NCI-H345 treated with DMSO at 0.1 percent for 48 hours (cell line): ENCODE data around the gene SUN2.
"Not testable (repeated sequence)": the region's sequence is repeated elsewhere in the genome, so short reads cannot be mapped to it uniquely, and the experiment has no call there.

ENCODE experiments used
- DNase-seq: peaks from one replicate; lab custom pipeline; 2025; ENCODE audit not compliant: unreplicated experiment; lab: John Stamatoyannopoulos, UW

The SUN2 gene, protein sequence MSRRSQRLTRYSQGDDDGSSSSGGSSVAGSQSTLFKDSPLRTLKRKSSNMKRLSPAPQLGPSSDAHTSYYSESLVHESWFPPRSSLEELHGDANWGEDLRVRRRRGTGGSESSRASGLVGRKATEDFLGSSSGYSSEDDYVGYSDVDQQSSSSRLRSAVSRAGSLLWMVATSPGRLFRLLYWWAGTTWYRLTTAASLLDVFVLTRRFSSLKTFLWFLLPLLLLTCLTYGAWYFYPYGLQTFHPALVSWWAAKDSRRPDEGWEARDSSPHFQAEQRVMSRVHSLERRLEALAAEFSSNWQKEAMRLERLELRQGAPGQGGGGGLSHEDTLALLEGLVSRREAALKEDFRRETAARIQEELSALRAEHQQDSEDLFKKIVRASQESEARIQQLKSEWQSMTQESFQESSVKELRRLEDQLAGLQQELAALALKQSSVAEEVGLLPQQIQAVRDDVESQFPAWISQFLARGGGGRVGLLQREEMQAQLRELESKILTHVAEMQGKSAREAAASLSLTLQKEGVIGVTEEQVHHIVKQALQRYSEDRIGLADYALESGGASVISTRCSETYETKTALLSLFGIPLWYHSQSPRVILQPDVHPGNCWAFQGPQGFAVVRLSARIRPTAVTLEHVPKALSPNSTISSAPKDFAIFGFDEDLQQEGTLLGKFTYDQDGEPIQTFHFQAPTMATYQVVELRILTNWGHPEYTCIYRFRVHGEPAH

DNA sequence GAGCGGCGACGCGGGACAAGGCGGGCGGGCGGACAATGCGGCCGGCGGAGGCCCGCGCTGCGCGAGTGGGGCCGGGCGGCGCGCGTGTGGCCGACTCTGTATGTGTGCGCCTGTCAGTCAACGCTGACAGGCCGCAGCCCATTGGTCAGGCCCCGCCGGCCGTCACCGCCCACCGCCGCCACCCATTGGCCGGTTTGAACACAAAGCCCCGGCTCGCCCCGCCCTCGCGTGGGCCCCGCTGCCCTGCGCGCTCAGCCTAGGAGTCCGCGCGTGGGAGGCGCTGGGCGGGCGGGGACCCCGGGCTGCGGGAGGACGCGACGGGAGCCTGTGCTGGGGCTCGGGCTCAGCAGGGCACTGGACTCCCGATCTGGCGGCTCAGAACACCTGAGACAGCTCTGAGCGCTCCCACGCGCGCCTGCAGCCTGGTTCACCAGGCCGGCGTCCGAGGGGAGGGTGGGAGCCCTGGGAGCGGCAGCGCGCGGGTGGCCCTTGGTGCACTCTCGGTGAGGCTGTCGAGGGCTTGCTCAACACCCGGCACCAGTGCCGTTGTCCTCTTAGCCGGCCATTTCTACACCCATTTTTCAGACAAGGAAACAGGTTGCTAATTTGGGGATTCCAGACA lies at the start of gene SUN2:
Gene SUN2 (minus strand): TSS at position 88 of the 622 bp plus-strand sequence. CDS start 3,370 bp downstream, outside the sequence.
- DNase-seq = peak; percentile 40

DNA sequence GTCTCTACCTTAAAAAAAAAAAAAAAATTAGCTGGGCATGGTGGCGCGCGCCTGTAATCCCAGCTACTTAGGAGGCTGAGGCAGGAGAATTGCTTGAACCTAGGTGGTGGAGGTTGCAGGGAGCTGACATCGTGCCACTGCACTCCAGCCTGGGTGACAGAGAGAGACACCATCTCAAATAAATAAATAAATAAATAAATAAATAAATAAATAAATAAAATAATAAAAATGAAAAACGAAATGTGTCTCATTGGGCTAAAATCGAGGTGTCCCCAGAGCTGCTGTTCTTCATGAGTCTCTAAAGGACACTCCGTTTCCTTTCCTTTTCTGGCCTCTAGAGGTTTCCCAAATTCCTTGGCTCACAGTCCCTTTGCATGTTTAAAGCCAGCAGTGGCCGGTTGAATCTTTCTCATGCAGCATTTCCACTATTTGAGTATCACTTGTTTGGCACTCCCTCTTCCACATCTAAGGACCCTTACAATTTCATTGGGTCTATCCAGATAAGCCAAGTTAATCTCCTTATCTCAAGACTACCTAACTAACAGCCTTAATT lies 49.3 kb upstream of the SUN2 start:
- DNase-seq = not testable (repeated sequence)

DNA sequence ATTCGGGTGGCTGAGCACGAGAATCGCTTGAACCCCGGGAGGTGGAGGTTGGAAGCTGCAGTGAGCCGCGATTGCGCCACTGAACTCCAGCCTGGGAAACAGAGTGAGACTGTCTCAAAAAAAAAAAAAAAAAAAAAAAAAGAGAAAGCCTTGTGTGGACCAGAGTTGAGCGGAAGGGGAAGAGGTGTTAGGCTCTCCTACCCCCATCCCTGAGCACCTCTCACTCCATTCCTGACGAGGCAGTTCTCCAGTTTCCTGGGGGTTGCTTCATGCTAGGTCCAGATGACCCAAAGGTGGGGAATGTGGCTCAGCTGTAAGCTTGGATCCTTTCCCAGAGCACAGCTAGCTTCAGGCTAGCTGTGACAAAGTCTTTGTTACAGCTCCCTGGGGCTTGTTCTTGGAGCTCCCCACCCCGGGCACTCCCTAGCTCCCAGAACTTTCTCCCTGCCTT lies 46.9 kb upstream of the SUN2 start:
- peak; percentile 17 for DNase-seq

DNA sequence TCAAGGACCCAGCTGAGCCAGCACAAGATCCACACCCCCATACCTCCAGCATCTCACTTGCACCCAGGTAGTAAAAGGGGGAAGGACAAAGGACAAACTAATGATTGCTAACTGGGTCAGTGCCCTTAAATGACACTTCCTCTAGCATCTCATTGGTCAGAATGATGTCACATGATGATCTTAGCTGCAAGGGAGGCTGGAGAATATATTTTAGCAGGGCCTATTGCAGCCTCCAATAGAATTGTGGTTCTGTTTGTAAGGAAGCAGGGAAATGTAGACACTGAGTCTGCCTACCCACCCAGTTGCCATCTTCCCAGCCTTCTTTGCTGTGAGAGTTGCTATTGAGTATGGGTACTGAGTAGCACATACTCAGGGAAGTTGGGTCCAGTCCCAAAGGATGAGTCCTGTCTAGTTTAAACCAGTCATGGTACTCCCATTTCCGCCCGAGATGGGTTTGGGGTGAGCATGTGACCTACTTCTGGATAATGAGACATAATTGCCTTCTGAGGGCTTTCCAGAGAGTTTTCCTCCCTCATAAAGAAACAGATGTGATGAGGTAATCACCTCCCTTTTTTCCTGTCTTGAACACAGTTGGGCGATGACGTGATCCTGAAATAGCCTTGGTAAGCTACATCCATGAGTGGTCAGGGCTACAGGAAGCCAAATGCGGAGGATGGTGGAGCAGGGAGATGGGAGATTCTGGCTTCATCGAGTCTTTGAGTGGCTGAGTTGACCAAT lies 43.6 kb upstream of the SUN2 start:
- no peak for DNase-seq

DNA sequence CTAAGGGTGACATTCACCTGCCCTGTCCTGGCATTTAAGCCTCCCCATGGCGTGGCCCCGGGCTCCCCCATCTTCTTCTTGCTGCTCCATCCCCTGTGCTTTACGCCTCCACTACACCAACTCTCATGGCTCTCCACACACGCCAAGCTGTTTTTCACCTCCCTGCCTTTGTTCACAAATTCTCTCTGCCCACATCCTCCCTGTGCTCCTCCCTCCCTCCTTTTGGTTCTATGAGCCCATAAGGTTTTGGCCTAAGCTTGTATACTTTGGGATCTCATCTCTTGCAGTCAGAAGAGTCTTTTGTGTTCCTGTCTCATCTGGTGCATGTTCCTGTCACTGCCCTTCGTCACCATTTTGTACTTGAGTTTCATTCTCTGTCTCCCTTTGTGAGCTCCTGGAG lies 42.7 kb upstream of the SUN2 start:
- DNase-seq = no peak

DNA sequence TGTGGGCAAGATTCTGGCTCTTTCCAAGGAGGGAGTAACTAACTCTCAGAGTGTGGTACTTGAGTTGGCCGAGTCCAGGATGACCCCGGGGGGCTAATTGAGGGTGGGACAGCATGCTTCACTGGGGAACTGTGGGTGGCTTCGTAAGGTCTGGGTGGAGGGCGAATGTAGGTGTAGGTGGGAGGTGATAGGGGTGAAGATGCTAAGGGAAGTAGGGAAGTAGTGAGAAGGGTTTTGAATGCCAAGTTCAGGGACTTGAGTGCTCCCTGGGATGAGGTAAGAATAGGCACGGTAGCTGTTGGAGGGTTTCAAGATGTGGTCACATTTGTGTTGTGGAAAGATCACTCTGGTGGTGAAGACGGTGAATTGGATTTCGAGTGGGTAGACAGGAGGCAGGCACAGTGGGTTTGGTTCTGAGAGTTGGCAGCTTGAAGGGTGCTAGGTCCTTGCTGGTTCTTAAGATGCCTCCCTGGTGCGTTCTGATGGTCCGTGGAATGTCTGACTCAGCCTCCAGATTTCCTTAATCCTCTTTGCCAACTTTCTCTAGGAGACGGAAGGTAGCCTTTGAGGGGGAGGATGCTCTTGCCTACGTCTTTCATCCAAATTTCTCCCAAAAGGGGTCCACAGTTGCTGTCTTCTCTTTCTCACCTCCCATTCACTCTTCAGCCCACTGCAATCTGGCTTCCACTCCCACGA lies 40.6 kb upstream of the SUN2 start:
- no peak for DNase-seq

DNA sequence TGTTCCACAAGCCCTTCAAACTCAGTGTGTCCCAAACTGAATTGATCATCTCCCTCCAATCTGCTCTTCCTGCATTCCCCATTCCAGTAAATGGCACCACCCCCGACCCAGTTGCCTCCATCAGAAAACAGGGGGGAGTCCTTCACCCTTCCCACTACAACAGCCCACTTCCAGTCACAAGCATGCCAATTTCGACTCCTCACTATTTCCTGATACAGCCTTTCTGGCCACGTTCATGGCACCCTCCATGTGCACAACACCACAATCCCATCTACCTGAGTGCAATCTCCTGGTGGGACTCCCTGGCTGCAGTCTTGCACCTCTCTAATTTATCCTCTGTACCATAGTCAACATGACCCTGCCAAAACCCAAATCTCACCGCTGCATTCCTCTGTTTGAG lies 39.8 kb upstream of the SUN2 start:
- no peak for DNase-seq

DNA sequence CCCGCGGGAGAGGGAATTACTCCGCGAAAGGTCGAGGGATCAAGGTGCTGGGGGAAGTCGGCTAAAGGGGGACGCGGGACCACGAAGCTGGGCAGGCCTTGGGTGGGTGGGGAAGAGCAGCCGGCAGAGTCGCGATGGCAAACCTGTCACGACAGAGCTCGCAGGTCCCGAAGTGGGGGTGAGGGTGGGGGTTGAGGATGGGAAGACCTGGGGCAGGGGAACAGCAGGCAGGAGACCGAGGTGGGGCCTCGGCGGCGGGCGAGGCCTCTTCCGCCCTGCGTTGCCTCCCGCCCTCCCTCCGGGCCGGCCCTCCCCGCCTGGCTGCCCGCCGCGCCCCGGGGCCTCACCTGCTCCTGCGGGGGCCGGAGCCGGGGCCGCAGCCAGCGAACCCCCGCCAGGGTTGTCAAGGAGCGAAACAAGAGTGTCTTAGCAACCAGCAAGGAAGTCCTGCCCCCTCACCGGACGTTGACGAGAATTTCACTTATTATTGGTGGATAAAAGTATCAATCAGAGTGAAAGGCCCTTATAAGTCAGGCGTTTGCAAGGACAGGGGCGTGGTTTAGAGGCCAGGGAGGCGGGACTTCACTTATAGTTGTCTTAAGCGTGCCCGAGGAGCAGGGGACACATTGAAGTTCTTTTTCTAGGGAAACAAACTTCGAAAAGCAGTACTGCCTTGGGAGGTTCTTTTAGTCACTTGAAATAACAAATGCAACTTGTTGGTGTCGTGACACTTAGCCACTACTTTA lies 38.1 kb upstream of the SUN2 start, which contains the start of gene DNAL4:
Gene DNAL4 (minus strand): TSS at position 423 of the 746 bp plus-strand sequence. CDS start 11,412 bp downstream, outside the sequence.
- DNase-seq = peak; percentile 90

DNA sequence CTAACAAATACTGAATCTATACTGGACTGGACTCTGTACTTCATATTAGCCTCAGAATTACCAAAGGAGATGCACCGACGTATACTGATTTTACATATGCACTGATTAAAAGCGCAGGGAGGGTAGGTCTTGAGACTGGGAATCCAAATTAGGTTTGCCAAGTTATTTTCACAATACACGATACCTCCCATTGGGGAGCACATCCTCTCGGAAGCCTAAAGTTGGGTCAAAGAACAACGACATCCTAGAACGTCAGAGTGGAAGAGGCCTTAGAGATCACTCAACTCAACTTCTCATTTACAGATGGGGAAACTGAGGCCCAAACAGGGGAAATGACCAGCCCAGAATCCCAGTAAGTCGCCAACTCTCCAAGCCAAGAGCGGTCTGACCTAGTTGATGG lies 37.5 kb upstream of the SUN2 start:
- no peak for DNase-seq

DNA sequence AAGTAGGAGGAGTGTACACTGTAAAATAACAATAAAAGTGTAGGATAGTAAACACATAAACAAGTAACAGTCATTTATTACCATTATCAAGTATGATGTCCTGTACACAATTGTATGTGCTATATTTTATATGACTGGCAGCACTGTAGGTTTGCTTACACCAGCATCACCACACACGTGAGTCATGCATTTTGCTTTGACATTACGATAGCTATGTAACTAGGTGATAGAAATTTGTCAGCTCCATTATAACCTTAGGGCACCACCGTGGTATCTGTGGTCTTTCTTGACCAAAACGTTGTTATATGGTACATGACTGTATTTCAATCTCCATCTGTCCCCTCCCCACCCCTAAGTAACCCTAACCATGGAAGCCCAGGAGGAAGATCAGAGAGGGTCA lies 37.0 kb upstream of the SUN2 start:
- no peak for DNase-seq

DNA sequence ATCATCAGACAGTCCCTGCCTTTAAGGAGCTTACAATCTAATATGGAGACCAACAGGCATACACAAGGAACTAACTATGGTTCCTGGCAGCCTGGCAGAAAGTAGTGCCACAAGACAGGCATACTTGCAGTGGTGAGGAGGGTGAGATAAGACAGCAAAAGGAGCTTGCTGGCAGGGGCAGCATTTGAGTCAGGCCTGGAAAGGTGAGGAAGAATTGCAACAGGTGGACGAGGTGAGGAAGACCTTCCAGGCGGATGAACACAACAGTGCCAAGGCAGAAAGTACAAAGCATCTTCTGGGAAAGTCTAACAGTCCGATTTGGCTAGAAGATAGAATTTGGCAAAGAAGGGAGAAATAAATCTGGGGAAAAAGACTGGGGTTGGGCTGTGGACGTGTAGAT lies 33.8 kb upstream of the SUN2 start:
- no peak for DNase-seq

DNA sequence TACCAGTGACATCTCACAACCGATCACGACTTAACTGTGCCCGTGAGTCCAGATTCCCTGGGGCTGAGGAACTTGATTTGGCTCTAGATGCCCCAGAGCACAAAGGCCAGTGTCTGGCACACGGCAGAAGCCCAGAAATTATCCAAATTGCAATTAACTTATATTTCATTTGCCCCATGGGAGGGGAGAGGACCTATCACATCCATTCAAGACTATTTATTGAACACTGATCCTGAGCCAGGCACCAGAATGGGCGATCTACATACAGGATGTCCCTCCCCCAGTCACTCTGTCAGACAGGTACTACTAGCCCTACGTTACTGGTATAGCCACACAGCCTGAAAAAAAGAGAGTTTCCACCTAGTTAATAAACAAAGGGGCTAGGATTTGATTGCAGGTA lies 33.0 kb upstream of the SUN2 start:
- DNase-seq = no peak

DNA sequence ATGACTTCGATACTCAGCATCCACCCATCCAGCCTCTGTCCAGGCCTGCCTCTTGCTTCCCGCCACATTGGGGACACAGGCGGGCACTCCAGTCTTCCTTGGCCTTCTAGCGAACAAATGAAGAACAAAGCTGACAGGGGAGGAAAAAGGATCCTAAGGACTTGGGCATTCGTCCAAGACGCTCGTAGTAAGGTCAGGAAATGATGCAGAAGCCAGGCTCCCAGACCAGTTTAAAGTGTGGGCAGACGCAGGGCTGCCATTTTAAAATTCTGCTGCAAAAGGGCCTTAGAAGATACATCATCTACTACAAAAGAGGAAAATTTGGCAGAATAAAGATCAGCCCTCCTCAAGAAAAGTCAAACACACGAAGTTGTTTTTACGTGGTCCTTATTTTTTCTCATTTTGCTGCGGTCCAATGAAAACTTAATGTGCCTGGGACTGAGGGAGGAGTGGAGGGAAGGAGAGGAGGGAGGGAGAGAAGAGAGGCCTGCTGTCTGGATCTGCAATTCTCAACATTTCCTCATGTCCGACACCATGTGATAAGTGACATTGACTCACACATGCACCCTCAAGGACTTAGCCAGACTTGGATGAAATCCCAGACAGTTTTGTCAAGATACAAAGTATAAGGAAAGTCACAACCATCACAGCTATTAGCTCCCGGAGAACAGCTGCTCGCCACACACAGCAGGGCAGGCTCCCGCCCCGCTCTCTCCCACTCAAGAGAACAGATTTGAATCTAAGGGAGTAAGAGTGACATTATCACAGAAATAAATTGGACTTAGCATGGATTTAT lies 32.4 kb upstream of the SUN2 start:
- no peak for DNase-seq

DNA sequence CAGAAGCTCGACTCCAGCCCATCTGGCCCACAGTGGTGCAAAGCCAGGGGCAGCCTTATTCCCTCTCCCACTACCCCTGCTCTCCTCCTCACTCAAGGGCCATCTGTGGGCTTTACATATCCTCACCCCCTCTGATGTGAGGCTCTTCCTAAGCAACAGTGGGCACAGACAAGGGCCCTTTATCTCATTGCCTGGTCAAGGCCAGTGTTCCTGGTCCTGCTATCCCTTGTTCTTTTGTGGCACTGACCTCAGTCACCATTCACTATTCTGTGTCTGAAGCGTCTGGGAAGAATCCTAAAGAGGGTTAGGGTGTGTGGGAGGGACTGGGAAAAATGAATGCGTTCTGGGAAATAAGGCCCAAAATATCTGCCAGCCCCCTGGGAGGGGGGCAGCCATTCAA lies 30.8 kb upstream of the SUN2 start:
- DNase-seq = no peak

DNA sequence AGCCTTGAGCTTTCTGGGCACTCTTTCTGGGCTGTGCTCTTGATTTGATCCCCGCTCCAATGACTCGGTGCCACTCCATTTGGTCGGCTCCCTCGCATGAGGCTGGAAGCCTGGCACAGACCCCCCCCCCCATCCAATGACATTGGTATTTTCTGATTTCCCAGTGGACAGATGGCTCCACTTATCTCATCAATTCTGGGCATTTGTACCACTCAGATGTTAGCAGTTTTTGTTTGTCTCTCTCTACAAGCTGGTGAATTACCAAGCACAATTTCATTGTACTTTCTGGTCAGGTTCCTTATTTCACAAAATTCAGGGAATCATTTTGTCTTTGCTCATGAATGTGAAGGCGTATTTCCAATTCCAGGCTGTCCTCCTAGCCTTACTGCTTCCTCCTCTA lies 29.1 kb upstream of the SUN2 start:
- no peak for DNase-seq

DNA sequence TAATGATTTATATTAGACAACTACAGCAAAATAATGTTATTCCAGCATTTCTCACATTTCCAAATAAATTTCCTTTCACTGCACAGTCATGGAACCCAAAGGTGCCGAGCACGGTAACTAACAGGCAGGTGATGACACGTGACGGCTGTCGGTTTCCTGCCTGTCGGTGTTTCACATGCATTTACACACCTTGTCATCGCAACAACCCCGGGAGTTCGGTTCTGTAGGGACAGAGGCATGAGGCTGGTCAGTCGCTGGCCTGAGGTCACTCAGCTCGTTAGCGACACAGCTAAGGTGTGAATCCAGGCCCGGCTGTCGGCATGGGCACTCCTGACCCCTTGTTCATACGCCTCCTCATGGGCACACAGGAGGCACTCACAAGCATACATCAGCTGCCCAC lies 28.2 kb upstream of the SUN2 start:
- DNase-seq = no peak

DNA sequence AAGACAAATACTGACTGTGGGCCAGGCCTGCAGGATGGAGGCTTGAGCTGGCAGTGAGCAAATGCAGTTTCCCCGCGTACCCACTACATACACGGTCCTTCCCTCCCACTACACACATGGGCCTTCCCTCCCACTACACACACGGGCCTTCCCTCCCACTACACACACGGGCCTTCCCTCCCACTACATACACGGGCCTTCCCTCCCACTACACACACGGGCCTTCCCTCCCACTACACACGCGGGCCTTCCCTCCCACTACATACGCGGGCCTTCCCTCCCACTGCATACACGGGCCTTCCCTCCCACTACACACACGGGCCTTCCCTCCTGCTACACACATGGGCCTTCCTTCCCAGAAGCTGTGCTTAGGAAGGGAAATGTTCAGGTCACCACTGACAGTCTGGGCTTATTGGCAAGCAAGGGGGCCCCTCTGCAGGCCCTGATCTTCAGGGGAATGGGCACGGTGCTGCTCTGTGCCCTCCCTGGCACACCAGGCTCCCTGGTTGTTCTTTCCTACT lies 27.4 kb upstream of the SUN2 start:
- DNase-seq = no peak

DNA sequence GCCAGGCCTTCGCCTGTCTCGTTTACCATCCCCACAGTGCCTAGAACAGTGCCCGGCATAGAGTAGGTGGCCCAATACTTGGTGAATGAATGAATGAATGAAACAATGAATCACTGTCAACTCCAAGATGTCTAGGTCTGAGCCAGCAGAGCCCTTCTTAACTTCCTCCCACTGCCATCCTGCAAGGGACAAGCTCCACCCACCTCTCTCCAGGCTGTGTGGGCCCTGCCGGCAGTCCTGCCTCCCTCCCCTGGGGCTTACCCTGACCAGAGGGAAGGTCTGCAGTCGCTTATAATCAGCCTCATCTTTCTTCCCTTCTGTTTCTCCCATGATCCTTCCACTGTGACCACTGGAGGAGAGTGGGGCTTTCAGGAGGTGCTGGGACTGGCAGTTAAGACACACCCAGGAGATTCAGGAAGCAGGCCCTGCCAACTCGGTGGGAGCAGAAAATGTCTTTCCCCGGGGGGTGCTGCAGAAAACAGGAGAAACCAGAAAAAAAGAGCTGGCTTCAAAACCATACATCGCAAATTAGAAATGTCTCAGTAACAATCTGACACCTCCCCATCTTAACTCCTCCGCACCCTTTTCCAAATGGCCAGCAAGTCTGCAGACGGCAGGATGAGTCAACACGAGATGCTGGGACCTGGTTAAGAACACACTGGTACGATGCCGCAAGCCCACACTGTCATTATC lies 26.8 kb upstream of the SUN2 start:
- no peak for DNase-seq
